HepG2 (cell line): ENCODE data around the gene PRDX2. TPM values are rescaled to one million over a fixed set of nuclear protein-coding genes. Genes with fewer than 3 reads are reported as not detected.

ENCODE experiments used
- BORCS8-MEF2B ChIP-seq: sonication (generic); formaldehyde crosslinking; IDR thresholded peaks from 2 replicates; pipeline ENCODE4 v1.8.0; 2022; ENCODE audit warnings: mild to moderate bottlenecking, missing genetic modification reagents
- BRCA1 ChIP-seq: sonication (generic); formaldehyde crosslinking; IDR thresholded peaks from 2 replicates; pipeline ENCODE4 v1.4.0; 2020; ENCODE audit warnings: missing genetic modification reagents
- CC2D1A ChIP-seq: sonication (generic); formaldehyde crosslinking; IDR thresholded peaks from 2 replicates; pipeline ENCODE4 v1.8.1; 2023; ENCODE audit warnings: mild to moderate bottlenecking, missing genetic modification reagents
- DZIP1 ChIP-seq: sonication (generic); formaldehyde crosslinking; IDR thresholded peaks from 2 replicates; pipeline ENCODE4 v1.5.0; 2020; ENCODE audit warnings: mild to moderate bottlenecking, missing genetic modification reagents
- GTF2F1 ChIP-seq: fragments of 150-350 bp; IDR thresholded peaks from 2 replicates; pipeline ENCODE4 v1.6.1; 2014; ENCODE audit warnings: low read length
- HBP1 ChIP-seq: IDR thresholded peaks from 2 replicates; pipeline ENCODE4 v1.6.1; 2016; ENCODE audit warnings: low read depth, control low read depth
- HOXA3 ChIP-seq: sonication (generic); formaldehyde crosslinking; IDR thresholded peaks from 2 replicates; pipeline ENCODE4 v1.5.0; 2020; ENCODE audit warnings: missing genetic modification reagents
- HOXA7 ChIP-seq: sonication (generic); formaldehyde crosslinking; IDR thresholded peaks from 2 replicates; pipeline ENCODE4 v1.8.1; 2022; ENCODE audit warnings: mild to moderate bottlenecking, missing genetic modification reagents, moderate library complexity
- IKZF4 ChIP-seq: sonication (generic); formaldehyde crosslinking; IDR thresholded peaks from 2 replicates; pipeline ENCODE4 v1.5.1; 2020; ENCODE audit warnings: borderline replicate concordance, mild to moderate bottlenecking, low read depth, missing genetic modification reagents; ENCODE audit errors: not compliant biosample characterization
- KDM2A ChIP-seq: sonication (generic); formaldehyde crosslinking; IDR thresholded peaks from 2 replicates; pipeline ENCODE4 v1.4.0; 2020; ENCODE audit warnings: low read depth, missing genetic modification reagents, borderline replicate concordance
- KLF9 ChIP-seq: IDR thresholded peaks from 2 replicates; pipeline ENCODE4 v1.6.1; 2016; ENCODE audit warnings: low read depth
- MEIS1 ChIP-seq: sonication (generic); formaldehyde crosslinking; IDR thresholded peaks from 2 replicates; pipeline ENCODE4 v1.9.0; 2021; ENCODE audit warnings: mild to moderate bottlenecking, missing genetic modification reagents, moderate library complexity, borderline replicate concordance
- MTA3 ChIP-seq: sonication (generic); formaldehyde crosslinking; IDR thresholded peaks from 2 replicates; pipeline ENCODE4 v1.4.0; 2020; ENCODE audit warnings: missing genetic modification reagents
- NFRKB ChIP-seq: fragments of 450-650 bp; IDR thresholded peaks from 2 replicates; pipeline ENCODE4 v1.6.1; 2017
- NFYB ChIP-seq: sonication (generic); formaldehyde crosslinking; IDR thresholded peaks from 2 replicates; pipeline ENCODE4 v1.4.0; 2020; ENCODE audit warnings: missing genetic modification reagents
- PRDM4 ChIP-seq: sonication (generic); formaldehyde crosslinking; IDR thresholded peaks from 2 replicates; pipeline ENCODE4 v1.9.0; 2021; ENCODE audit warnings: missing genetic modification reagents, borderline replicate concordance
- SMAD1 ChIP-seq: sonication (generic); formaldehyde crosslinking; IDR thresholded peaks from 2 replicates; pipeline ENCODE4 v1.4.0; 2020; ENCODE audit warnings: missing genetic modification reagents, low read depth, mild to moderate bottlenecking, borderline replicate concordance
- TRIM24 ChIP-seq: sonication (generic); formaldehyde crosslinking; IDR thresholded peaks from 2 replicates; pipeline ENCODE4 v1.8.0; 2022; ENCODE audit warnings: mild to moderate bottlenecking, missing genetic modification reagents
- ZNF232 ChIP-seq: sonication (generic); formaldehyde crosslinking; IDR thresholded peaks from 2 replicates; pipeline ENCODE4 v1.4.0; 2020; ENCODE audit warnings: missing genetic modification reagents, borderline replicate concordance
- ZNF24 ChIP-seq: fragments of 450-650 bp; IDR thresholded peaks from 2 replicates; pipeline ENCODE4 v1.6.1; 2017; ENCODE audit warnings: antibody characterized with exemption, mild to moderate bottlenecking
- ZNF333 ChIP-seq: sonication (generic); formaldehyde crosslinking; IDR thresholded peaks from 2 replicates; pipeline ENCODE4 v1.4.0; 2020; ENCODE audit warnings: mild to moderate bottlenecking, missing genetic modification reagents, borderline replicate concordance
- ZNF335 ChIP-seq: sonication (generic); formaldehyde crosslinking; IDR thresholded peaks from 2 replicates; pipeline ENCODE4 v1.4.0; 2020; ENCODE audit warnings: missing genetic modification reagents
- ZNF414 ChIP-seq: sonication (generic); formaldehyde crosslinking; IDR thresholded peaks from 2 replicates; pipeline ENCODE4 v1.5.0; 2020; ENCODE audit warnings: missing genetic modification reagents
- ZNF510 ChIP-seq: sonication (generic); formaldehyde crosslinking; IDR thresholded peaks from 2 replicates; pipeline ENCODE4 v1.4.0; 2020; ENCODE audit warnings: low read depth, mild to moderate bottlenecking, missing genetic modification reagents
- ZNF614 ChIP-seq: IDR thresholded peaks from 2 replicates; pipeline ENCODE4 v1.6.1; 2018; ENCODE audit warnings: missing biosample characterization, missing genetic modification reagents, inconsistent platforms, borderline replicate concordance
- ZSCAN25 ChIP-seq: sonication (generic); formaldehyde crosslinking; IDR thresholded peaks from 2 replicates; pipeline ENCODE4 v1.8.0; 2022; ENCODE audit warnings: mild to moderate bottlenecking, missing genetic modification reagents
- polyA plus RNA-seq, 8 experiments: library from polyadenylated mRNA; depleted of rRNA in 3 of 8; stranded (reverse) in 7 of 8; unstranded in 1 of 8; fragments of >200 nt; fragmentation: Illumina TruSeq in 4 of 8; extraction: Trizol in 4 of 8; gene quantifications; 2 replicates each; pipeline versions ENCODE4 v1.2.1 to v1.2.3, GENCODE V29; 2011 to 2016; ENCODE audit warnings: low read depth in 4 of 8, missing spikeins in 1 of 8, mixed read lengths in 1 of 8; ENCODE audit not compliant: insufficient read depth in 1 of 8
- total RNA-seq, 5 experiments: library from RNA; depleted of rRNA; stranded (reverse); fragments of >200 nt; fragmentation: Illumina TruSeq; extraction: Trizol; gene quantifications; 2 replicates each; pipeline ENCODE4 v1.2.3, GENCODE V29; 2016; ENCODE audit warnings: low read depth in 1 of 5

The PRDX2 gene
- total and polyA plus RNA-seq, 2 of the 13 experiments (the other 11 are each of a cell fraction or from before 2014, with no cell fraction given) = 218 to 381 TPM

- TF ChIP-seq HOXA7 (CRISPR knock-in tag) (no peak), HBP1 (no peak), ZNF614 (CRISPR knock-in tag) (peak; percentile 59; the same call in 1 of the 2 replicates), MEIS1 (CRISPR knock-in tag) (peak; percentile 67; the same call in 1 of the 2 replicates), BRCA1 (CRISPR knock-in tag) (no peak), GTF2F1 (no peak), ZNF335 (CRISPR knock-in tag) (0 out of 2 replicates have a peak, but pooled peaks have one; percentile 60), ZNF510 (CRISPR knock-in tag) (no peak), ZSCAN25 (CRISPR knock-in tag) (peak; percentile 57; the same call in 1 of the 2 replicates), CC2D1A (CRISPR knock-in tag) (no peak), KDM2A (CRISPR knock-in tag) (peak; percentile 96), KLF9 (CRISPR knock-in tag) (no peak), NFRKB (no peak), HOXA3 (CRISPR knock-in tag) (peak; percentile 82), TRIM24 (no peak), DZIP1 (no peak), ZNF333 (CRISPR knock-in tag) (no peak; the same call in 1 of the 2 replicates), ZNF24 (no peak), BORCS8-MEF2B (CRISPR knock-in tag) (0 out of 2 replicates have a peak, but pooled peaks have one; percentile 20), NFYB (CRISPR knock-in tag) (no peak), PRDM4 (CRISPR knock-in tag) (no peak), ZNF414 (CRISPR knock-in tag) (no peak), IKZF4 (CRISPR knock-in tag) (no peak), MTA3 (CRISPR knock-in tag) (no peak), ZNF232 (CRISPR knock-in tag) (no peak), SMAD1 (CRISPR knock-in tag) (0 out of 2 replicates have a peak, but pooled peaks have one; percentile 35)
Measured at GRCh38 chr19:12766051-12766521, 35.5 kb downstream of the PRDX2 start (continued).
